Midbrain (tissue), 1 donor: ENCODE results near the gene ADH6.
"Not testable (repeated sequence)": the region's sequence is repeated elsewhere in the genome, so short reads cannot be mapped to it uniquely, and the experiment has no call there.

Experiments used
- DNase-seq: peaks from one replicate; lab custom pipeline; 2025; lab: John Stamatoyannopoulos, UW

Gene ADH6

DNA sequence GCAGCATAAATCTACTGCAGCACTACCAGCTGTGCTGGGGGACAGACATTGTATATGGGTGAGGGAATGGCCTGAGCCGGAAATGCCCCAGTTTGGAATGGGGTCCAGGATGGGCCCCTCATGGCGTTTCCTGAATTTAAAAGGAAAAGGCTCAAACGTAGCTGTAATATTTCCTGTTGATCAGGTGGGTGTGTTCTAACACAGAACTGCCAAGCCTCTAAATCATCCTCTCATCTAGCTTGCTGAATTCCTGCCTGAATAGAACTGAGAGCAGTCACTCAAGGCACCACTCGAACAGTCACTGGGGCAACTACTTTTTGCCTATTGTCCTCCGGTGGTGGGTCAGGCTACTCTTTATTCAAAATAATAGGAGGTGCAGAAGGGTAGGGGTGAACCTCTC, 28.7 kb downstream of the ADH6 start:
- no peak for DNase-seq

- DNase-seq = not testable (repeated sequence)
Measured at GRCh38 chr4:99189900-99190299, 29.1 kb downstream of the ADH6 start.

DNA sequence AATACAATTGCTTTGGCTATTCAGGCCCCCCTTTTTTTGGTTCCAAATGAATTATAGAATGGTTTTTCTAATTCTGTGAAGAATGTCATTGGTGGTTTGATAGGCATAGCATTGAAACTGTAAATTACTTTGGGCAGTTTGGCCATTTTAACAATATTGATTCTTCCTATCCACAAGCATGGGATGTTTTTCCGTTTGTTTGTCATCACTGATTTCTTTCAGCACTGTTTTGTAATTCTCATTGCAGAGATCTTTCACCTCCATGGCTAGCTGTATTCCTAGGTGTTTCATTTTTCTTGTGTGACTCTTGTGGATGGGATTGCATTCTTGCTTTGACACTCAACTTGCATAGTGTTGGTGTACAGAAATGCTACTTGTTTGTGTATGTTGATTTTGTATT, 33.0 kb downstream of the ADH6 start:
- no peak for DNase-seq

DNA sequence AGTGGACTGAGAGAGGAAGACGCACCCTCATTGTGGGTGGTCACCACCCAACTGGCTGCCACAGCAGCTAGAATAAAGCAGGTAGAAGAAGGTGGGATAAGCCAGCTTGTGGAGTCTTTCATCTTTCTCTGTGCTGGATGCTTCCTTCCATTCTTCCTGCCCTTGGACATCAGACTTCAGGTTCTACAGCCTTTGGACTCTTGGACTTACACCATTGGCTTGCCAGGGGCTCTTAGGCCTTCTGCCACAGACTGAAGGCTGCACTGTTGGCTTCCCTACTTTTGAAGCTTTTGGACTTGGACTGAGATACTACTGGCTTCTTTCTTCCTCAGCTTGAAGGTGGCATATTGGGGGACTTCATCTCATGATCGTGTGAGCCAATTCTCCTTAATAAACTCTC, 33.5 kb downstream of the ADH6 start:
- DNase-seq = no peak

DNA sequence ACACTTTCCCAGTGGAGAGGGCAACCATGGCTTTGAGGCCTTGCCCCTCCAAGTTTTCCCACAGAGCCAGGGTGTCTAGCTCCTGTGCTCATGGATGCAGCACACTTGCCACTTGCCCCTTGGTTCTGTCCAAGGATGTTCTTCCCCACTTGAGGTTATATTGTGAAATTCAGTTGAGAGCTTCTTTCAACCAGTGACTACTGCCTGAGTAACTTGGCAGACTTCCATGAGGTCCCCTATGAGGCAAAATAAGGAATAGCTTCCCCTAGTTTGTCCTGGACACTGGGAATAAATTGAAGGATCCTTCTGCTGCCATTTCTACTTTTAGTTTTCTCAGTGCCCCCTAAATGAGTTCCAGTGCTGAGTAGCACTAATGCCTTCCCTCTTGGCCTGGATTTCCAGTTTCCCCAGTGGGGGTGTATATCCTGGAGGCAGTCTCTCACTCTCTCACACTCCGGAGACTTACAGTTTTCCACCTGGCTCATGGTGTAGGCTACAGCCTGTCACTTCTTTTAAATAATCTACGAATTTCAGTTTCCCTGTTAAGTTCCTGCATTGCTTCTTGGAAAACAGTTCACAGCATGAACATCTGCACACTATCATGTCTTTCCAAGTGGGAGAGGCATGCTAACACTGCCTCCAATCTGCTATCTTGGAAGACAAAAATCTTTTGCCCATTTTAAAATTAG, 38.5 kb downstream of the ADH6 start:
- no peak for DNase-seq

DNA sequence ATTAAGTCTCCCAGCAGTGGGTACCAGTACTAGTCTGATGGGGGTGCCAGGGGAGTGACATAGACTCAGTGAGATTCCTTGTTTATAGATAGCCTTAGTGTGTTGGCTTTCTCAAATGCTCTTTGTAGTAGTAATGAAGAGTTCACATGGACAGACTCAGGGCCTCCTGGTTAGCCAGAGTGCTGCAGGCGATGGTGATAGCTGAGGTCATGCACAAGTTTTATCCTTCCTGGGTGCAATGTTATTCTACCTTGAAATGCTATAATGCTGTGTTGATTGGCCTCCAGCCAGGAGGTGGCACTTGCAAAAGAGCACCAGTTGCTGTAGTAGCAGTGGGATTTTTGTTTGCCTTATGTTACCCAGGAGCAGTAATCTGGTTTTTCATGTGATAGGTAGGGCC, 39.4 kb downstream of the ADH6 start:
- DNase-seq = no peak

DNA sequence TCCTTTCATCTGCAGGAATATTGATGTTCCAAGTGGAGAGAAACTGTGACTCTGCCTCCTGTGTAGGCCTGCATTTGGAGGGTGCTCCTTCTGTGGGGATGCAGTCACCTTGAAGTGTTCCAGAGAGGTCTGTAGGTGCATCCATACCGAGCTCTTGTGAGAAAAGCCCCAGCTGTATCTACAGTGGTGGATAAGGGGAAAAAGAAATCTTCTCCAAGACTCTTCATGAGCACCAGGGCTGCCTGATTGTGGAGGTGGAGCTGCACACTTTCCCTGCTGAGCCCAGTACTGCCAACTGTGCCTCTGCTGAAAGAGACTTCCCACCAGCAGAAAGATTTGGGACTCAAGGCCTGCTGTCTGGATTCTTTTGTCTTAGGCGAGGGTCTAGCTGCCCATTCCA, 39.9 kb downstream of the ADH6 start:
- no peak for DNase-seq

DNA sequence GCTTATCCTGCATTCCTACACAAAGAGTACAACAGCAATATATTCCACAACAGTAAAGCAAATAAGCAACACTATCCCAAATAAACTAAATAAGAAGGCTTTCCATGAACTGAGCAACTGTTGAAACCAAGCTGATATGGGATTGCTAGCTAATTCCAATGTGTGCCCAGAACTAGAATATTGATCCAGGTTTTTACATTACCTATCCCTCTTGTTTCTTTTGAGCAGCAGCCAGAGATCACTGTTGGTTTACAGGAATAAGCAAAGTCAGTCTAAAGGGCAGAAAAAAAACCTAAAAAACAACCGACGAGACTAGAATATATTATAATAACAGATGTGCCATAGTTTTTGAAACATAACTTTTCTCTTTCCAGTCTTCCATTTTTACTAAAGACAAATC, 52.5 kb downstream of the ADH6 start:
- DNase-seq = no peak

GRCh38 chr4:99165978-99166377, 53.1 kb downstream of the ADH6 start:
- DNase-seq = no peak

DNA sequence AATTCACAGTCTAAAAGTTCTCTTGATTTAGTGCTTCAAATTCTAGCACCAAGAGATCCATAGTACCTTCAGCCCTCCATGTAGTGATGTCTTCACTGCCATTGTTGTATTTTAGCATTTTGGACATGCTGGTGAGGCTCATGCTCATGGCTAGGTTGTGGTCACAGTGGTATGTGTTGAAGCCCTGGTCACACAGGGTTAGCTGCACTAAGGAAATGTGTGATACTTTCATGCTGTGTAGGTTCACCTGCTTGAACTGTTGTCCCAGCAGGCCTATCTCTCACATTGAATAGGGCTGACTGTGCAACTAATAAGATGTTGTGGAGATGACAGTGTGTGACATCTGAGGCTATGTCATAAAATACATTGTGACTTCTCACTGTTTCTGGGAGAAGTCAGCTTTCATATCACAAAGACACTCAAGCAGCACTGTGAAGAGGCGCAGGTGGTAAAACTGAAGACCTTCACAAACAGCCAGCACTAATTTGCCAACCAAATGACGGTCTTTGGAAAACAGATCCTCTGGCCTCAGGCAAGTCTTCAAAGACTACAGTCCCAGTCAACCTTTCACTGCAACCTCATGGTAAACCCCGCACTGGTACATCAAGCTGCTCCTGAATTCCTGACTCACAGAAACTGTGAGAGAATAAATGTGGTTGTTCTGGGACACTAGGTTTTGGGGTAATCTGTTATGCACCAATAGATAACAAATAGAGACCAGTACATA, 57.5 kb downstream of the ADH6 start:
- DNase-seq = no peak

DNA sequence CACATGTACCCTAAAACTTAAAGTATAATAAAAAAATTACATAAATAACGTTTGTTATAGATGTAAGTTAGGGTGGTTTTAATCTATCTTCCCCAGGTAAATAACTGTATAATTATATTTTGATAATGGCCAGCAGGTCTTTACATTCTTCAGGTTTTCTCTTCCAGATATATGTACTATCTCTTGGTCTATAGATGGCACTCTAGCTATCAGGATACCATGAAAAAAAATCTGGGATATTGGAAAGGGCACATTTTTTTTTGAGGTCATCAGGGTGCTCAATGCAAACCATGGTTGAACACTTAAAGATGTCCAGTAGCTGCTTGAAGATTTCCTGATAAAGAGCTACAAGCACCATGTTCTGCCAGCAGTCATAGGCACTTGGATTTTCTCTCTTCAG, 59.3 kb downstream of the ADH6 start:
- DNase-seq = no peak

DNA sequence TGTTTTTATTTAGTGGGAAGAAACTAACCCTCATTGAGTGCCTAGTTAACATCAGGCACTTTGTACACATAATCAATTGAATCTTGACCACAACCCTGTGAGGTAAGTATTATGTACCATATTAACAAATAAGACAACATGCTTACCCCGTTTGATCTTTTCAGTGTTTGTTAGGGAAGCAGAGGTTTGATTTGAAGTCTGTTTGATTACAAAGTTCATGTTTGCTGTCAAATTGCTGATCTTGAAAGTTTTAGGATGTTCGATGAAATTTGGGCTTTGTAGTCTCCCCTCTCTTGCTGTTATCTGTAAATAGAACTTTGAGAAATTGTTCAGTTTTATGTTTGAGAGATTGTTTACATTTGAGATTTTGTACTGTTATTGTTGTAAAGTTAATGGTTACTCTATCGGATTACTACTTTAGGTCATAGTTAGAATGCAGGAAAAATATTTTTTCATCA, 61.5 kb downstream of the ADH6 start:
- DNase-seq = no peak

DNA sequence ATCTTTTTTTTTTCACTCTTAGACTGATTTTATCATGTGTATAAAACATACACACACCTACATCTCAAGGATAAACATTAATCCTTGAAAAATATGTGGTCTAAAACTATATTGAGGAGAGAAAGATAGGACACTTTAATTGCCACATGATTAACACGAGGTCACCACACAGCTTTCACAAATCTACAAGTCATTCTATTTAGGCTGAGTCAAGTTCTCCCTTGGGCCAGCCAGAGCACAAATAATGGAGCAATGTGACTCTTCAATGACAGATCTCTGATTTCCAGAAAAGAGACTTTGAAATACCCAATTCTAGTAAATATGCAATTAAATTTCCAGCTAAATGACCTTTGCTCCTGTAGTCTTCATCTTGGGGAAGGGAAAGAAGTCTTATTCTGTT, 62.1 kb downstream of the ADH6 start:
- DNase-seq = no peak

GRCh38 chr4:99154658-99155342, 64.2 kb downstream of the ADH6 start:
- no peak for DNase-seq
